ENCODE data around the gene DCAF6.
"Not testable (repeated sequence)": the region's sequence is repeated elsewhere in the genome, so short reads cannot be mapped to it uniquely, and the experiment has no call there.

Gene DCAF6

GRCh38 chr1:167936068-167936929 lies at the start of gene DCAF6:
TSS of gene DCAF6 (plus strand) at chr1:167936683. CDS start at chr1:167936912, 229 bp downstream.
- DNase-seq (ENCODE audit: low read depth in 3 of 3): peak; percentile 87 to 92 (median 89)

- not testable (repeated sequence) for DNase-seq (ENCODE audit: low read depth in 3 of 3)
Observed at GRCh38 chr1:167887187-167887586, 49.3 kb upstream of the DCAF6 start.

- DNase-seq (ENCODE audit: low read depth in 3 of 3): no peak
Observed at GRCh38 chr1:167890400-167890799, 46.1 kb upstream of the DCAF6 start.

DNA sequence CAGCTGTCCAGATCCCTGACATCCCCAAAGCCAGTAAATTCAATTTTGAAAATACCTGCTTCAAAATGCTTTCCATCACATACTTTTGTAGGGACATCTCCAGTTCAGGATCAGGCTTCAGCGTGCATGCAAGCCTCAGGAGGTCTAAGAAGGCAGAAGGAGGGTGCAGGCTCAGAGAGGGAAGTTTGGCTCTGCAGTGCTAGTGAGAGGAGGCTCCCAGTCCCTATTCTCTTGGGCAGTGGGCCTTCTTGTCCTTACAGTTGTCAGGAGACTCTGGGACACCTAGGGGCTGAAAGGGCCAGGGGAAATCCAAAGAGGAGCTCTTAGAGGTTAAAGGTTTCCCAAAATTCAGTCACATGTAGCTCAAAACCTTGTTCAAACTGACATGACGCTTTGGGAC lies 42.7 kb upstream of the DCAF6 start:
- no peak for DNase-seq (ENCODE audit: low read depth in 3 of 3)

- DNase-seq (ENCODE audit: low read depth in 3 of 3): no peak
Observed at GRCh38 chr1:167898578-167899222, 37.8 kb upstream of the DCAF6 start.

DNA sequence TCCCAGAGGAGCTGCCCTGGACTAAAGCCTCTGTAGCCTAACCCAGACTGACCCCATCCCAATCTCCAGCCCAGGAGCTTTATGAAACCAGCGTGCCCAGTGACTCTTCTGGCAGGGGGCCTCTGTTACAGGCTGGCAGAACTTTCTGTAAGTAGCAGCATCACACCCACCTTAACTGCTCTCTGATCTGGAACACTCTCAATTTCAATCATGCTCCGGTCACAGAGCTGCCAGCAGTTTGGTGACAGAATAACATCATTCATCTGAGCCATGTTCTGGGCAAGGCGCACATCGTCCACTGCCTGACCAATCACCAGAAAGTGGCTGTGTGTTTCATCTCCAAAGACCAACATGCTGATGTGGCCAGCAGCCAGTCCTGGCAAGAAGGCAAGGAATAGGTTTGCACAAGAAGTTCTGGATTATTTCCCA lies 37.2 kb upstream of the DCAF6 start:
- no peak for DNase-seq (ENCODE audit: low read depth in 3 of 3)

DNA sequence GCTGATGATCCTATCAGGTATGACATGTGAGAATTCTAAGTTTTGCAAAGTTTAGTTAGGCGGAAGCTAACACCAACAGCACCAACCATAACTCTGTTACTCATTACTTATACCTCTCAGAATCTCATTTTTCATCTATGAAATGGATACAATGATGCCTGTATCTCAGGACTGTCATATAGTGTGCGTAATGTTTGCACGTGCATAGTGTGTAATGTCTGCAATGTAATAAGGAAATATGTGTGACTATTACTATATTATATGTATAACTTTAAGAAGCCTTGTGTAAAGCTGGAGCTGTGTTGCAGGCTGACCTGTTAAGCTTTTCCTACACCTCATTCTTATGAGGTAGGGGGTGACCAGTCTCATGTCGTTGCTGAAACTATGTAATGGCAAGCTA lies 35.6 kb upstream of the DCAF6 start:
- DNase-seq (ENCODE audit: low read depth in 3 of 3): no peak

DNA sequence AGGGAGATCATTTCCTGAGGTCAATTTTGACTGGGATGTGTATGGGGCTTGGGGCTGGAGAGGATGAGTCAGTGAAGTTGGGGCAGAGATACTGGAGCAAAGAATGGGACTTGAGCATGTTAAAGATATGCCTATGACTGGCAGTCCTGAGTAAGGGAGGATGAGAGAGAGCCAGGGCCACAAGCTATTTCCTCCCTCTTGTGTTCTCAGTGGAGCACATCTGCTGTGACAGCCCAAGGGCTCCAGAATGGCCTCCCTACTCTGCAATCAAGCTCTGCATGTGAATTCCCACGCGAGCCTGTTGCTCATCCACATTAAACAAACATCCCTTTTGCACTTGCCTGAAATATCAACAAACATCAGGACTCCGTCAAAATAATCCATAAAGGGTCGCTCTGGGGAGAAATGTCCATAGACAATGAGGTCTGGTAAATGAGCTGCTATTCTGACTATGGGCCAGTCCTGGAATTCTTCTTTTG lies 31.8 kb upstream of the DCAF6 start:
- DNase-seq (ENCODE audit: low read depth in 3 of 3): no peak

- DNase-seq (ENCODE audit: low read depth in 3 of 3): no peak
Observed at GRCh38 chr1:167905182-167905581, 31.3 kb upstream of the DCAF6 start.

DNA sequence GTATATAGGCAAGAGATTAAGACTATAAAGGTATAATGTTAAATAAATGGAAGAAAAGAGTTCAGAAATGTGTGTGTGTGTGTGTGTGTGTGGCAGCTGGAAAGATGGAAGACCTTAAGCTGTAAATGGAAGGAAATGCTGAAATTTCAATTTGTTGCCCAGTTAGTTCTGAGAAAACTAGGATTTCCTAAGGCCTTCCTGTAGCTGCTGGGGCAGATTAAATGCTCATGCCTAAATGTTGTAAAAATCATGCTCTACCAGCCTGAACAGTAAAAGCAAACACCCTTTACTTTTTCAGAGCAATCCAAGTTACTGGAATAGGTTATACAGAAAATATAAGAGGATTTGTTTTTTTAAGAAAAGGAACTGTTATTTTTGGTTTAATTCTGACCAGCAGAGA lies 30.8 kb upstream of the DCAF6 start:
- no peak for DNase-seq (ENCODE audit: low read depth in 3 of 3)

GRCh38 chr1:167909691-167910180 lies 26.7 kb upstream of the DCAF6 start:
- DNase-seq (ENCODE audit: low read depth in 3 of 3): no peak

DNA sequence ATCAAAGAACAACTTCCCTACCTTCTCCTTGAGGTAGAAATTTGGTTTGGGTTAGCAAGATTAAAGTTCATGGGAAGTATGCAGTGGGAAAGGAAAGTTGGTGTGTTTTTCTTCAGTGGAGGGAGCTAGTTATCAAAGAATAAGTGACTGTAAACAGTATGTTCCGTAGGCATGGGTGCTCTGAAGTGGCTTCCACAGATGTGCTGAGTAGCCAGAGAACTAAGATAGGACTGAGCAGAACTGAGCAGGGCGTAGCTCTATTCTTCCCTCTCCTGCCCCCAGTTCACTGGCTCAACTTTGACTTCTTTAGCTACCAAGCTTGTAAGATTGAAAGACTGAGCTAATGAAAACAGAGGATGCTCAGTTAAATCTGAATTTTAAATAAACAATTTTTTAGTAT lies 26.0 kb upstream of the DCAF6 start:
- DNase-seq (ENCODE audit: low read depth in 3 of 3): no peak

- DNase-seq (ENCODE audit: low read depth in 3 of 3): no peak
Observed at GRCh38 chr1:167911413-167911812, 25.1 kb upstream of the DCAF6 start.

GRCh38 chr1:167912294-167912693 lies 24.2 kb upstream of the DCAF6 start:
- DNase-seq (ENCODE audit: low read depth in 3 of 3): no peak

- DNase-seq (ENCODE audit: low read depth in 3 of 3): no peak
Observed at GRCh38 chr1:167913895-167914496, 22.5 kb upstream of the DCAF6 start, which contains the start of gene ADCY10. TSS of gene ADCY10 (minus strand) at chr1:167914134. CDS start at chr1:167905140, 8,994 bp downstream.

GRCh38 chr1:167915569-167915968 lies 20.9 kb upstream of the DCAF6 start:
- no peak for DNase-seq (ENCODE audit: low read depth in 3 of 3)

DNA sequence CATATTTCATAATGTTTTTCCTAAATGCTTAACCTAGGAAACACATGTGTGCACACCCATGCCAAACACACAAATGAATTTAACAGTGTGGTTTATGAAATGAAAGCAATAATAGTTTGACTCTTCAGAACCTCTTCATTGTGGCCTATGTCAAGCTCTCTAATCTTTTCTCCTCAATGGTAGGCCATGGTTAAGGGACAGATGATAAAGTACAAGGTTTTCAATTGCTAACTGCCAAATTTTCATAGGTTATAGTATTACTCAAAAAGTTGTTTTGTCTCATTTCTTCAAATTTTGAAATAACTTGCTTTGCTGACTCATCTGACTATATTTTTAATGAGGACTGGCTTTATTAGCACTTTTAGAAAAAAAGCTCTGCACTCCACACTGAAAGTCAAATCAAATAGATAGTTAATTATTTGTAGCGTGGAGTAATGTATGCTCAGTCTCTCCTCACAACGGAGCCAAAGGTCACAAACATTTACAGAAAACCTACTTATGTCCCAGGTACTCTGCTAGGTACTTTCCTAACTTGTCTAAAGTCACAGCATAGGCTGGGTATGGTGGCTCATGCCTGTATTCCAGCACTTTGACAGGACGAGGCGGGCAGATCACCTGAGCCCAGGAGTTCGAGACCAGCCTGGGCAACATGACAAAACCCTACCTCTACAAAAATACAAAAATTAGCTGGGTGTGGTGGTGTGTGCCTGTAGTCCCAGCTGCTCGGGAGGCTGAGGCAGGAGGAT lies 19.5 kb upstream of the DCAF6 start:
- DNase-seq (ENCODE audit: low read depth in 3 of 3): no peak

DNA sequence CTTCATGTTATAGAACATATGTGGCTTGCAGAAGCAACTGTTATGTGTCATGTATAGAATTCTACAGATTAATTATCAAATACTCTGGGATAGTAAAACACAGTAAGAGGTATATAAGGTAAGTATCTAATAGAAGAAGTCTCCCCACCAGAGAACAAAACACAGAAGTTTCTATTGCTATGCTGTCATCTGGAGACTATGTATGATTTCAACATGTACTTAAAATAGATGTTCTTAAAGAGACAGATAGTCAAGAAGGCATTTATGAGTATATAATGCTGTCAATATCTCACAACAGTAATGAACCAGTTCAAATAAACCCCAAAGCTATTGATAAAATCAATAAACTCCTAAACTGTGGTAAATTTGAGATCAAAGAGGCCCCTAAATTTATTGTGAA lies 14.5 kb upstream of the DCAF6 start:
- DNase-seq (ENCODE audit: low read depth in 3 of 3): no peak

DNA sequence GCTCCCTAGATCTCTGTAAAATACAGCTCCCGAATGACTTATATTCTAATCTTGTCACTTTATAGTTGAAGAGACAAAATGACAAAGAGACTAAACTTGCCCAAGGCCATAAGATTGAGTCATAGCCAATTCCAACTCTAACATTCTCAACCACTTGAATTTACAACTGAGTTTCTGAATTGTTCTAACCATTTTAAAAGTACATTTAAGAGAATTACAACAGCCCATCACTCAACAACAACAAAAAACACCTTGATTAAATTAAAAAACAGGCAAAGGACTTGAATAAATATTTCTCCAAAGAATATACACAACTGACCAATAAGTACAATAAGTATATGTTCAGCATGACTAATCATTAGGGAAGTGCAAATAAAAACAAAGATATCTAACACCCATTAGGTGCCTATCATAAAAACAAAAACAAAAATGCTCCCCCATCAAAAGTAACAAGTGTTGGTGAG lies 13.8 kb upstream of the DCAF6 start:
- DNase-seq (ENCODE audit: low read depth in 3 of 3): no peak

DNA sequence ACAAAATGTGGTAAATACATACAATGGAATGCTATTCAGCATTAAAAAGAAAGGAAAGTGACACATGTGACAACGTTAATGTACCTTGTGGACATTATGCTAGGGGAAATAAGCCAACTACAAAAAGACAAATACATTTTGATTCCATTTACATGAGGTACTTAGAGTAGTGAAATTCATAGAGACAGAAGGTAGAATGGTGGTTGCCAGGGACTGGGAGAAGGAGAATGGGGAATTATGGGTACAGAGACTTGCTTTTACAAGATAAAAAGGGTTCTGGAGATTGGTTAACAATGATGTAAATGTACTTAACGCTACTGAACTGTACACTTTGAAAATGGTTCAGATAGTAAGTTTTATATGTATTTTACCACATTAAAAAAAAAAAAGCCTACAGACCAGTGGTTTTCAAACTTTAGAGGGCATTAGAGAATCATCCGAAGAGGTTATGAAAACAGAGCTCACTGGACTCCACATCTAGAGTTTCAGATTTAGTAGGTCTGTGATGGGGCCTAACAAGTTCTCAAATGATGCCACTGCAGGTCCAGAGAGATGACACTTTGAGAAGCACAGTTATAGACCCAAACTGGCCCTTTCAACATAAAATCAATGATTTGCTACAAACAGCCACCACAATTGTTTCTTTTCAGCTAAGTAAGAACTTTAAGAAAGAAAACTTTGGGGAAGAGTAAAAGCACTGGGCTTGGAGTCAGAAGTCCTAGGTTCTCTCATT lies 13.0 kb upstream of the DCAF6 start:
- no peak for DNase-seq (ENCODE audit: low read depth in 3 of 3)

- no peak for DNase-seq (ENCODE audit: low read depth in 3 of 3)
Observed at GRCh38 chr1:167924102-167924501, 12.4 kb upstream of the DCAF6 start.

Measured in stimulated activated CD4-positive, alpha-beta T cell treated with anti-CD3 and anti-CD28 coated beads, TNF-alpha, amount 100 ng/mL, for 48 hours (primary cell).